CD4-positive, alpha-beta T cell treated with Interleukin-10 for 1 hour (primary cell): ENCODE results near the gene COA8.
"Not testable (repeated sequence)": the region's sequence is repeated elsewhere in the genome, so short reads cannot be mapped to it uniquely, and the experiment has no call there.

Experiments used
- DNase-seq: peaks from one replicate; pipeline ENCODE4 v3.0.0-alpha.2; 2020

COA8 gene

DNA sequence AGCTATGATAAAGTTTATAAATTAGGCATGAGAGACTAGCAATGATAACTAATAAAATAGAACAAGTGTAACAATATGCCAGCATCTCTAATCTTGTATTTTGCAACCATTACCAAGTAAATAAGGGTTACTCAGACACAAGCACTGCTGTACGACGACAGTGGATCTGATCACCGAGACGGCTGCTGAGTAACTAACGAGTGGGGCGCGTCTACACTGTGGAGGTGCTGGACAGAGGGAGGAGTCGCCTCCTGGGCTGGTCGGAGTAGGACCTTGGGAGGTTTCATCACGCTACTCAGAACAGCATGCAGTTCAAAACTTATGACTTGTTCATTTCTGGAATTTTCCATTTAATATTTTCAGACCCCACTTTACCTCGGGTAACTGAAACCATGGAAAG, 18.4 kb downstream of the COA8 start:
- no peak for DNase-seq

DNA sequence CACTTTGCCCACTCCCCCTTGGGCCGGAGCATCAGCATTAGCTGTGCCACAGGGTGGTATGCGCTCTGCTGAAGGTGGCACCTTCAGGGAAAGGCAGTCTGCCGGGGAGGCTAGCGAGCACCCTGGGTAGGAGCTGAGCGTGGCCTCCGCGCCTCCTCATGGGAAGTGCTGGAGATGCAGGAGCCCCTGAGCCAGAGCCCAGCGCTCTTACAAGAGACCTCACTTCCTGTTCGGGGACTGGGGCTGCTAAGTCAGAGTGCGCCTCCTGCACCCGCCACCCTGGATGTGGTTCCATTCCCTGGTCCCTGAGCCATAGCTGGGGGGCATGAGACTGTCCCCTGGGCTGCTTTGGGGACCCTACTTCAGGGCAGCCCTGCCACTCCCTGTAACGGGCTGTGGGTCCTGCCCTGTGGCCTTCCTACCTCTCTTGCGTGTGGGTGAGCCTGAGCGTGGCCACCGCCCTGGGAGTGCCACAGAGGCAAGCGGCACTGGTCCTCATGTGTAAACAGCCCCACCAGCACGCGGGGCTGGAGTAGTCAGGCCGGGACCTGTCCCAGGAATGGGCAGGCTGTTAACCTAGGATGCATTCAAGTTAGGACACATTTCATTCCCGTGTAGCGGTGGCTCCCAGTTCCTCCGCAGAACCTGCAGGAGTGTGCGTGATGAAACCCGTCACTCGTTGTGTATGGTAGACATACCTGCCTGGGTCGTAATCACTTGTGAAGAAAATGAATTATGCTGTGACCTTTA, 19.4 kb downstream of the COA8 start:
- no peak for DNase-seq

DNA sequence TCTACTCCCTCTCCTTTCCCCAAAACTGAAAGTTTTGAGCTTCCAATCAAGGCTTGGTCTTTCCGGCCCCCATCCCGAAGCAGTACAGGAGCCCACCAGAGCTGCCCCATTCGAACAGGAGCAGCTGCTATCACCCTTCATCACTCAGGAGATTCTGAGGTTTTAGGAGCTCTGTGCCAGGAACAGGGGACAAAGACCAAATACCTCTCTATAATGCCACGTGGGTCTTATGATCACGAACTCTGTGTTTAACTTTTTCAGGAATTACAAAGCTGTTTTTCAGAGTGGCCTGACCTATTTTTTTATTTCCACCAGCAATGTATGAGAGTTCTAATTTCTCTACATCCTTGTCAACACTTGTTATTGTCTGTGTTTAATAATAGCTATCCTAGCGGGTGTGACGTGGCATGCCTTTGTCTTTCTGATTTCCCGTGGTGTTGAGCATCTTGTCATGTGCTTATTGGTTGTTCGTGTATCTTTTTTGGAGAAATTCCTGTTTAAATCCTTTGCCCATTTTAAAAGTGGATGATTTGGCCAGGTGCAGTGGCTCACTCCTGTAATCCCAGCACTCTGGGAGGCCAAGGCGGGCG, 21.7 kb downstream of the COA8 start:
- no peak for DNase-seq

DNA sequence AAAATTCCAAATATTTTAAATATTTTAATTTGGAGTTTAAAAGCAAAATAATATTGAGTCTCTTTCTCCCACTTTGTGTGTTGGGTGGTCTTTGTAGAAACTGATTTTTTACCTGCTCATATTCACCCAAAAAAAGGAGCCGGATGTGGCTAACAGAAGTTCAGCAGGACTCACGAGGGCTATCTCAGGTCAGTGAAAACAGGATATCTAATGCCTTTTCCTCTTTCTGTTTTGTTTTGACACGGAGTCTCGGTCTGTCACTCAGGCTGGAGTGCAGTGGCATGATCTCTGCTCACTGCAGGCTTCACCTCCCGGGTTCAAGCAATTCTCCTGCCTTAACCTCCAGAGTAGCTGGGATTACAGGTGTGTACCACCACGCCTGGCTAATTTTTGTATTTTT, 30.8 kb downstream of the COA8 start:
- DNase-seq, result peak; percentile 8

DNA sequence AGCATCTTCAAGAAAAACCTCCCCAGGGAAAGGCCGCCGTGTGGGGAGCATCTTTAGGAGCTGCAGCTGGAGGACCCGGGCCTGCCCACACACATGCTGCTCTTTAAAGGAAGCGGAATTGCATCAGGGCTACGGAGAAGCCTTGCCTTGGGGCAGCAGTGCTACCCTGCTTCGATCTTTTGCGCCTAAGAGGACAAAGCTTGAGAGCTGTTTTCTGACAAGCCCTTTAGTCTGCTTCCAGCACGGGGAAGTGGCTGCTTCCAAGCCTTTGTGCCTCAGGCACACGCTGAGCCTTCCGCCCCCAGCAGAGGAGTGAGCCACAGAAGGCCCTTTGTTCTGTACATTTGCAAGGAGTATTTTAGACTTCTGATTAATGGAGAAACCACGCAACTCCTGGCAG, 31.5 kb downstream of the COA8 start:
- DNase-seq, result no peak

DNA sequence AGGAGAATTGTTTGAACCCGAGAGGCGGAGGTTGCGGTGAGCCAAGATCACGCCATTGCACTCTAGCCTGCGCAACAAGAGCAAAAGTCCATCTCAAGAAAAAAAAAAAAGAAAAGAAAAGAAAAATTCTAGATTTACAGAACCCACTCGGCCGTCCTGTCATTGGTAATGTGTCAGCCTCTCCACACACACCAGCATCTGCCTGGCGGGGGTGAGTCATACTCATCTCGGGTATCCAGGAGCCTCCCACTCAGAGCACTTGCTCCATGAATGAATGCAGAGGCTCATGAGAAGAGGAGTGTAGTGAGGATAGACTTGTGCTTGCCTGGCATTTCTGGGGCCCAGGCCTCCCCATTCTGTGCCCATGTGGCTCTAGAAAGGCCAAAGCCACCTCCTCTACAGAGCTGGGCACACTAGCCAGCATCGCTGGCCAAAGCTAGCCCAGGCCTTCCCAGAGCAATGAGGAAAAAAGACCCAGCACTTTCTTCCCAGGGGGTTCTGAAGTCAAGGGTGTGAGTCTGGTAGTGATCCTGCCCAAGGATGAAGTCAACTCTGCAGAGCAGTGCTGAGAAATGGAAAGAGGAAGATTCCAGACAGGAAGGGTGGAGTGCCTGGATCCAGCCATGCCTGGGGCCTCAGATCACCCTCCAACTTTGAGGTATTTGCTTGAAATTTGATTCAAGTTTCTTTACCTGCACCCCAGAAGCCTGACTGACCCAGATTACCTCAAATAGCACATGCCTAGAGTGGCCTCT, 35.0 kb downstream of the COA8 start:
- DNase-seq, result no peak

DNA sequence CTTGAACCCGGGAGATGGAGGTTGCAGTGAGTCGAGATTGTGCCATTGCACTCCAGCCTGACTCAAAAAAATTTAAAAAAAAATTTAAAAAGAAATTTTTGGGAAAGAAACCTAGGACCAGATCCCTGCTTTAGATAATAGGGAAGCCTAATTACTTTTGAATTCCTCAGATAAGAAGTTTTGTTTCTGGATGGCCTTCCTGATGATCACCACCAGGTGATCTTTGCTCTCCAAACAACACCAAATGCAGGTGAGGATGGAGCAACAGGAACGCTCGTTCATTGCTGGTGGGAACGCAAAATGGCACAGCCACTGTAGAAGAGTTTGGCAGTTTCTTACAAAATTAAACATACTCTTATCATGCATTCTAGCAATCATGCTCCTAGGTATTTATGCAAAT, 37.7 kb downstream of the COA8 start:
- DNase-seq, result no peak

DNA sequence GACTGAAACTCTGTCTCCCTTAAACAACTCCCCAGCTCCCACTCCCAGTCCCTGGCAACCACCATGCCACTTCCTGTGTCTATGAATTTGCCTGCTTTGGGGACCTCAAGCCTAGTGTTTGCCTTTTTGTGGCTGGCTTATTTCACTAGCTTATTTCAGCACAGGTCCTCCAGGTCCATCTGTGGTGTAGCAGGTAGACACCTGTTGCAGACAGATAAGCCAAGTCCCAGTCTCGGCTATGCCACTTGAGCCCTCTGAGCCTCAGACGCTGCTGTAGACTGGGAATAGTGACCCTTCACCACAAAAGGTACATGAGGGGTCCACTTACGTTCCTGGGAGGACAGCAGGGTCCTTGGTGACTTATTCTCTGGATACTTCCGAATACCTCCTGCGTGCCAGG, 41.9 kb downstream of the COA8 start:
- no peak for DNase-seq

DNA sequence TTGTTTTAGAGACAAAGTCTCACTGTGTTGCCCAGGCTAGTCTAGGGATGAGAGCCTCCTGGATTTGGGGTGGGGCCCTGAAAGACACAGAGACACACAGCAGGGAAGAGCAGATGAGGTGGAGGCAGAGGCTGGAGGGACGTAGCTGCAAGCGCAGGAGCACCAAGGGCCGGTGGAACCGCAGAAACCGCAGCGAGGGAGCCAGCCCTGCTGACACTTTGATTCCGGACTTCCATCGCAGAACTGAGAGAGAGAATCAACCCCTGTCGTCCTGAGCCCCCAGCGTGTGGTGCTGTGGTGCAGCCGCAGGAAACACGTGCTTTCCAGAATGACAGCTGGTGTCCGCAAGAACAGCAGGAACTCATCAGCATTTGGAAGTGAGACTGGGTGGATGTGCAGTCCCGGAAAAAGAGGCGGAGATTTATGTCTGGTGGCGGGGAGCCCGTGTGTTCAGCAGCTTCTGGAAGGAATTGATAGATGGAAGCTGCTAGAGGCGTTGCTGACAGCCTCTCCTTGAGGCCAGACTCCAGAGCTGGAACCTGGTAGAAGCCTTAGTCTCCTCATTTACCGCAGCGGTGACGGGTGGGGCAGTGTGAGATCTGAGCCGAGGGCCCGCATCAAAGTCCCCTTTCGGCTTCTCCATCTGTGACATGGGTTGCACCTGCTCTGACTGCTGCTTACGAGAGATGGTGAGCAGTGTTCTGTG, 44.4 kb downstream of the COA8 start:
- peak; percentile 65 for DNase-seq

DNA sequence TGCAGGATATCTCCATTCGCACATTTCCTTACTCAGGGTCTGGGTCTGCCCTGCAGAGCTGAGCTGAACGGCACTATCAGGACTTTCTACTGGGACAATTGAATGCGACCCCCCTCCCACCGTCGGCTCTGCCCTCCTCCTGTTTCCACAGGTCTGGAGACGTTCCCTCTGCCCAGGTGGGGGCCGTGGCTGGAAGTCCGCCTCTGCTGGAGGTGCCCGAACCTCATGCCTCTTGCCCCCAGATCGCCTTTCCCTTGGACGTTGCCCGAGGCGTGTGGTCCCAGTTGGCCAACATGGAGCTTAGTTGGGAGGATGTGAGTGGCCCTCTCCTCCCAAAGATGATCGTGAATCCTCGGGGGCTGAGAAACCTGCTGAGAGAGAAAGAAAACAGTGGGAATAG, 45.1 kb downstream of the COA8 start:
- no peak for DNase-seq

DNA sequence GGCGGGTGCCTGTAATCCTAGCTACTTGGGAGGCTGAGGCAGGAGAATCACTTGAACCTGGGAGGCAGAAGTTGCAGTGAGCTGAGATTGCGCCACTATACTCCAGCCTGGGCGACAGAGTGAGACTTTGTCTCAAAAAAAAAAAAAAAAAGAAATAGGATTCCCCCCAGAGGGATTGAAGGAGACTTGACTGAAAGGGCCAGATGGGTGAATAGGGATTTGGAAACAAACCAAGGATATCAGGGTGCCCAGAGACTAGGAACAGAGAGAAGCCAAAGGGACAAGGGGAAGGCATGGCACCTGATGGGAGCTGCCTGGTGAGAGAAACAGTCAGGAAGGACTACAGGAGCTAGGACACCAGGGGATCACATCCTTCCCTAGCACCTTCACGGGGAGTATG, 46.3 kb downstream of the COA8 start:
- not testable (repeated sequence) for DNase-seq

DNA sequence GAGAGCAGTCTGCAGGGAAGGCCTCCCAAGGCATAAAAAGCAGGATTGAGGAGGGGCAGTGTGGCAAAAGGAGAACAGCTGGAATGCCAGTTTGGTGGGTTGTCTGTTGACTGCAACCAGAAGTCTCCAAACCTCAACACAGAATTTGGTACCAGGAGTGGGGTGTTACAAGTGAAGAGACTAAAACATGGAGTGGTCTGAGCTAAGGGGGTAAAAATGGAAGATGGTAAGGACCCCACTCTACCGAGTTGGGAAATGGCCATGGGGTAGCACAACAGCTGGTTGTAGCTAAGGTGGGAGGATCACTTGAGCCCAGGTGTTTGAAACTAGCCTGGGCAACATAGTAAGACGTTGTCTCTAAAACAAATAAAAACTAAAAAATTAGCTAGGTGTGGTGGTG, 48.5 kb downstream of the COA8 start:
- no peak for DNase-seq

DNA sequence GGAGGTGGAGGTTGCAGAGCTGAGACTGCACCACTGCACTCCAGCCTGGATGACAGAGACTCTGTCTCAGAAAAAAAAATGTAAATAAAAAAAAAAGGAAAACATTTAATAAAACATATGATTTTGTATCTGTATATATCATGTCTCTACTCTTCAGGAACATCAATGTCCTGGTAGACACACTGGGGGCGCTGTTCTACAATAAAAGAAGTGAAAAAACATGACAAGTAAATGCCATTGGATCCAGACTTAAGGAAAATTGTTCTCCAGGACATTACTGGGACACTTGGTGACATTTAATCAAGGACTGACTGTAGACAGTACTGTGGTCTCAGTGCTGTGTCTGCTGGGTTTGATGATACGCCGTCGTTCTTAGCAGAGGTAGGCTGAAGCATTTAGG, 50.8 kb downstream of the COA8 start:
- peak; percentile 13 for DNase-seq

DNA sequence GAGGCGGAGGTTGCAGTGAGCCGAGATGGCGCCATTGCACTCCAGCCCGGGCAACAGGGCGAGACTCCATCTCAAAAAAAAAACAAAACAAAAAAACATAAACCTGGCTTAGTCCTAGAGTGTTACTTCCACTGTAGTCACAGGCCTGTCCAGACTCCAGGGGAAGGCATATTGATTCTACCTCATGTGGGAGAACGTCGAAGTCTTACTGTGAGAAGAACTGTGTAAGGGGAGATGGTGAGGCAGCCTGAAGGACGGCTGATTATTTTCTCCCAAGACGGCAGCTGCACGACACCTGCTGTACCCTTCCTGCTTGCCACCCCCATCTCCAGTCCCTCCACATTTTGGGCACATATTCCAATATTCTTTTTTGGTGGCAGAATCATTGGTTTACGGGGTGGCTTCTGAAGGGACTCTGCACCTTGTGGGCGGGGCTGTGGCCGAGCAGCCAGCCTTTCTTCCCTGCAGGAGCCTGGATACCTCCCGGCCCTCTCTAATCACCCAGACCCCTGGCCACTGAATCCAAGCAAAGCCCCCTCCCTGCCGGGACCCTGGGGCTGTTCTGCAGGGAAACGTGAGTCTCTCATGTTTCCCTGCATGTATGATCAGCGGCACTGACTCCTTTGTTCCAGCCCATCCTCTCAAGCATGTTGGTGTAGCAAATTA, 54.0 kb downstream of the COA8 start:
- no peak for DNase-seq

DNA sequence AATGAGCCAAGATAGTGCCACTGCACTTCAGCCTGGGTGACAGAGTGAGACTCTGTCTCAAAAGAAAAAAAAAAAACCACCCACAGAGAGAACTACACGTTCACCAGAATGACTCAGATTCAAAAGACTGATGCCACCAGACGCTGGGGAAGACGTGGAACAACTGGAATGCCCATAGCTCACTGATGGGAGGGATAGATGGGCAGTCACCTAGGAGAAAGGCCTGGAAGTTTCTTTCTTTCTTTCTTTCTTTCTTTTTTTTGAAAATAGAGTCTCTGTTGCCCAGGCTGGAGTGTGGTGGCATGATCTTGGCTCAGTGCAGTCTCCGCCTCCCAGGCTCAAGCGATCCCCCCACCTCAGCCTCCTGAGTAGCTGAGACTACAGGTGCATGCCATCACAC, 56.3 kb downstream of the COA8 start:
- no peak for DNase-seq

DNA sequence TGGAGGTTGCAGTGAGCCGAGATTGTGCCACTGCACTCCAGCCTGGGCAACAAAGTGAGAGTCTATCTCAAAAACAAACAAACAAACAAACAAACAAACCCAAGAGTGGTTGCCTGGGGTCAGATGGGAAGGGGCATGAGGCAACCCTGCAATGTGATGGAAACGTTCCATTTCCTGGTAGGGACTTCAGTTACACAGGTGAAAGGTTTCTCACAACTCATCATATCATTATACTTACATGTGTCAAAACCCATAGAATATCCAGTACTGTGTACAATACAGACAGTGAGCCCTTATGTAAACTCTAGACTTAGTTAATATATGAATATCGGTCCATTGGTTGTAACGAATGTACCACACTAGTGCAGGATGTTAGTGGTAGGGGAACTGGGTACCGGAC, 59.1 kb downstream of the COA8 start:
- DNase-seq, result no peak

DNA sequence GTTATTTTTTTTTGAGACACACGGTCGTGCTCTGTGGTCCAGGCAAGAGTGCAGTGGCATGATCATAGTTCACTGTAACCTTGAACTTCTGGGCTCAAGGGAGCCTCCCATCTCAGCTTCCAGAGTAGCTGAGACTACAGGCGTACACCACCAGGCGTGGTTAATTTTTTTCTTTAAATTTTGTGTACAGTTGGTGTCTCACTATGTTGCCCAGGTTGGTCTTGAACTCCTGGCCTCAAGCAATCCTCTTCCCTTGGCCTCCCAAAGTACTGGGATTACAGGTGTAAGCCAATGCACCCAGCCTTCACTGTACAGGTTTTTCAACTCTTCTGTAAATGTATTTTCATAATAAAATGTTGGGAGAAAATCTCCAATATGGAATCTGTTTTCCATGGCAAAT, 60.5 kb downstream of the COA8 start:
- DNase-seq, result no peak

DNA sequence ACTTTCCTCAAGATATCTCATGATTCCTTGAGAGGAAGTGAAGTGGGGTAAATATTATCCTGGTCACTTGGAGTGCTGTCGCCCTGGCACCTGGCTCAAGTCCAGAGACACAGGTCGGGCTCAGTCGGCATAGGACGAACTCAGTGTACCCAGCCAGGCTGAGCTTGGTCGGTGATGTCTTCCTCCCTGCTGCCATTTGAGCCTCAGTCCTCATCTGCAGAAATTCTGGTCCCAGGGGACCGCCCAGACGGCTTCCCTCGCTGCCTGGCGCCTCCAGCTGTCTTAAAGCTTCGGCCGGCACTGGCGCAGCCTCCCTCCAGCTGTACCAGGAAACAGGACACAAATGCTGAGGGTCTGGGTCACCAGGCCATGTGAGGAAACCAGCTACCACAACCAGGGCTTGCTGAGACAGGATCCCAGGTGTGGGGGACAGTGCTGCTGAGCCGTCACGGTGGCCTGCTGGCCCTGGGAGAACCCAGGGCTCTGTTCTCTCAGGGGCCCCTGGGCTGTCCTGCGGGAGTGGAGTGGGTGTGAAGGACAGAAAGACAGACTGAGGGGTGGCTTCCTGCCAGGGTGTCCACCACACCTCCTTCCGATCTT, 61.2 kb downstream of the COA8 start:
- DNase-seq, result no peak

DNA sequence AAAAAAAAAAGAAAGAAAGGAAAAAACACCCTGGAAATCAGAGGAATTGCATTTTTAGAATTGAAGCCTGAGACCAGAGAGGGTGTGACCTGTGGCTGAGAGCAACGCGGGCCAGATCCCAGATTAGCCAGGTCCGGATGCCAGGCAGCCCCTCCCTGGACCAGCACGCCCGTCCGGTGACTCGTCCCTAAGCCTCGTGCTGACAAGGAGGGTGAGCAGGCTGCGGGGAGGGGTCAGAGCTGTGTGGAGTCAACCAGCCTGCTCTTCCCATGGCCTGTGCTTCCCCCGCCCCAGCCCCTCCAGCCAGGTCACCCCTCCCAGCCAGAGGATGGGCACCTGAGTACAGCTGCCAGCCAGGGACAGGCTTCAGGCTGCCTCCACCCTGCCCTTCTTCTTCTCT, 62.1 kb downstream of the COA8 start:
- DNase-seq, result no peak

DNA sequence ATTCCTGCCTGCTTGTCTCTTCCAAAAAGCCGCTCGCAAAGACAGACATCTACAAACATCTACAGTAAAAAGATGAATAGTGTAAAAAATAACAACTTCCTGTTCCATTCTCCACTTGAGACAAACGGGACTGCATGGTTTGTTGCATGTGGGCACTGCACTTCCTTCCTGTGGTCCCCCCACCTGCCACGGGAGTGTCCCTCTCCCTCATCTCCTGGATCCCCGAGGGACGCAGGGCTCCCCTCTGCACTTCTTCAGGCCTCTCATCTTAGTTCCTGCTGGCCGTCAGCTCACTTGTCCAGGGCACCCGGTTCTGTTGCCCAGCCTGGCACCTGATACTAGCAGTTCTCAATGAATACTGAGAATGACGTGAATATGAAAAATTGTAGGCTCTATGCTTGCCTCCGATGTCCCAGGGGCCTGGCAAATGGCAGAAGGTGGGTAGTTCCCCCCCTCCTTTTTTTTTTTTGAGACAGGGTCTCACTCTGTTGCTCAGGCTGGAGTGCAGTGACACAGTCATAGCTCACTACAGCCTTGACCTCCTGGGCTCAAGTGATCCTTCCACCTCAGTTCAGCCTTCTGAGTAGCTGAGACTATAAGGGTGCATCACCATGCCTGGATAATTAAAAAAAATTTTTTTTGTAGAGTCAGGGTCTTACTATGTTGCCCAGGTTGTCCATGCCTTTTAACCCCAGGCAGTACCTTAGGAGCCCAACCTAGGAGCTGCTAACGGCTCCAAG, 62.8 kb downstream of the COA8 start:
- peak; percentile 55 for DNase-seq

DNA sequence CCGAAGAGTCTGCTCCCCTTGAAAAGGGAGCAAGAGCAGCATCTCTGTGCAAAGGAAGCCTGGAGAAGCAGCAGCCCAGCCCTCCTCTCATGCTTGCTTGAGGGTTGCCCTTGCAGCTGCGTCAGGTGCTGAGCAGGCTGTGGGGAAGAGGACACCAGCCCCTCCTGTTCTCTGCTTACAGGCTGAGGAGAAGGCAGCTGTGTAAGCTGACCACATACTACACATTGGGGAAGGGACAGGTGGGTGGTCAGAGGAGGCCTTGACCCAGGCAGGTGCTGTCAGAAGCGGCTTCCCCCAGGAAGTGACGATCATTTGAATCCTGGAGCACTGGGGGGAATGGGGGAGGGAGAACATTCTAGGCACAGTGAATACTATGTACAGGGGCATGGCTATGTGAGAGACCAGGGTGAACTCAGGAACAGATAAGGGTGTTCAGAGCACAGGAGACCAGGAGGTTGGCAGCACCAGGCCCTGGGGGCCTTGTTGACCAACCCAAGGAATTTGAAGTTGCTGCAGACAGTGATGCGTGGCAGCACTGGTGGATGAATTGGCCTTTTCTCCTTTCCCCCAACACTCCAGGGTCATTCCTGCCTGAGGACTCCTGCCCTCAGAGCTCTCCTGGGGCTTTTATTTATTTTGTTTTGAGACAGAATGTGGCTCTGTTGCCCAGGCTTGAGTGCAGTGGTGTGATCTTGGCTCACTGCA, 63.5 kb downstream of the COA8 start:
- DNase-seq, result no peak
